HepG2 (cell line): ENCODE results near the gene PALS1. TPM values are rescaled to one million over a fixed set of nuclear protein-coding genes. Genes with fewer than 3 reads are reported as not detected.

Experiments used
- ATAC-seq: fragments of 200-7000 bp; cut with Tn5 transposase; 3 replicates; pipeline ENCODE4 v1.9.1; 2020; ENCODE audit warnings: mild to moderate bottlenecking, moderate library complexity
- BruUV-seq: library from RNA; stranded (reverse); fragments of 400-500 nt; replicated peaks from 2 replicates; lab custom pipeline; 2021; lab: Mats Ljungman, UMichigan
- CTCF ChIA-PET: fragments of 300-600 bp; formaldehyde crosslinking; extraction: SDS; loops from one replicate; lab custom pipeline; 2021; ENCODE audit warnings: low total read pairs, inconsistent platforms, low intra/inter-chr PET ratio; lab: Yijun Ruan, JAX
- POLR2A ChIA-PET: fragments of 350-600 bp; sonication (Branson Sonifier 250); formaldehyde crosslinking; loops from one replicate; lab custom pipeline; 2020; ENCODE audit warnings: antibody characterized with exemption, inconsistent platforms; lab: Yijun Ruan, JAX
- DNase-seq: peaks from one replicate; pipeline ENCODE4 v3.0.0-alpha.2; 2015; ENCODE audit warnings: low spot score
- FAIRE-seq: peaks from 3 replicates; lab custom pipeline; 2011; peaks lifted over from hg19 to GRCh38; lab: Jason Lieb, UNC
- H2AFZ ChIP-seq: one replicate; pipeline ENCODE4 v1.6.1; 2011; ENCODE audit warnings: low read length, inconsistent platforms
- H3K27ac ChIP-seq: fragments of 300-600 bp; 3 replicates; pipeline ENCODE4 v1.8.0; 2011; ENCODE audit warnings: mixed run types, mild to moderate bottlenecking, mixed read lengths, low read length, inconsistent platforms; ENCODE audit not compliant: insufficient read depth; ENCODE audit errors: extremely low read length
- H3K27me3 ChIP-seq, 2 experiments: fragments of 200-600 bp in 1 of 2; 2 replicates in 1 of 2; 3 replicates in 1 of 2; pipeline versions ENCODE4 v1.6.0 to v1.8.0; 2011; ENCODE audit warnings: low read length in 2 of 2, mild to moderate bottlenecking in 2 of 2, moderate library complexity in 2 of 2, inconsistent platforms in 1 of 2; ENCODE audit not compliant: insufficient read depth in 2 of 2, control insufficient read depth in 1 of 2
- H3K36me3 ChIP-seq, 2 experiments: fragments of 200-600 bp in 1 of 2; replicated peaks in 1 of 2; 2 replicates in 1 of 2; 3 replicates in 1 of 2; pipeline versions ENCODE4 v1.5.1 to v1.8.0; 2011; ENCODE audit warnings: low read length in 2 of 2, inconsistent platforms in 1 of 2; ENCODE audit not compliant: insufficient read depth in 2 of 2, control insufficient read depth in 1 of 2
- H3K4me1 ChIP-seq: 2 replicates; pipeline ENCODE4 v1.5.1; 2012; ENCODE audit warnings: low read length, inconsistent platforms; ENCODE audit not compliant: insufficient read depth
- H3K4me2 ChIP-seq: 2 replicates; pipeline ENCODE4 v1.6.0; 2011; ENCODE audit warnings: low read depth, low read length, inconsistent platforms
- H3K4me3 ChIP-seq, 3 experiments: fragments of 200-600 bp in 1 of 3; sonication (generic), shearing (Covaris generic) in 1 of 3; replicated peaks in 1 of 3; 2 replicates each; pipeline ENCODE4 v1.5.1; 2011 to 2016; ENCODE audit warnings: low read length in 3 of 3, inconsistent platforms in 2 of 3, low read depth in 2 of 3, mild to moderate bottlenecking in 2 of 3, control low read depth in 1 of 3, mixed read lengths in 1 of 3; ENCODE audit not compliant: insufficient read depth in 1 of 3
- H3K79me2 ChIP-seq: one replicate; pipeline ENCODE4 v1.6.1; 2011; ENCODE audit warnings: low read length, inconsistent platforms; ENCODE audit not compliant: insufficient read depth
- H3K9ac ChIP-seq: 2 replicates; pipeline ENCODE4 v1.6.0; 2011; ENCODE audit warnings: mild to moderate bottlenecking, low read depth, low read length, inconsistent platforms; ENCODE audit not compliant: insufficient read depth
- H3K9me3 ChIP-seq: 2 replicates; pipeline ENCODE4 v1.5.1; 2012; ENCODE audit warnings: mild to moderate bottlenecking, low read length
- H4K20me1 ChIP-seq: 2 replicates; pipeline ENCODE4 v1.6.0; 2011; ENCODE audit warnings: inconsistent platforms, mild to moderate bottlenecking, low read length, moderate library complexity; ENCODE audit not compliant: insufficient read depth
- CREB3 ChIP-seq: sonication (generic); formaldehyde crosslinking; IDR thresholded peaks from 2 replicates; pipeline ENCODE4 v1.5.0; 2020; ENCODE audit warnings: missing genetic modification reagents
- NFIC ChIP-seq: IDR thresholded peaks from 2 replicates; pipeline ENCODE4 v1.6.1; 2012; ENCODE audit warnings: mild to moderate bottlenecking, low read length, inconsistent platforms
- ZBTB40 ChIP-seq, 2 experiments: fragments of 450-650 bp in 1 of 2; sonication (generic) in 1 of 2; formaldehyde crosslinking in 1 of 2; IDR thresholded peaks; 2 replicates each; pipeline versions ENCODE4 v1.6.1 to v1.8.0; 2016 to 2022; ENCODE audit warnings: antibody characterized with exemption in 1 of 2, mild to moderate bottlenecking in 1 of 2, missing genetic modification reagents in 1 of 2
- ZNF17 ChIP-seq: sonication (generic); formaldehyde crosslinking; IDR thresholded peaks from 2 replicates; pipeline ENCODE4 v1.5.0; 2020; ENCODE audit warnings: mild to moderate bottlenecking, missing genetic modification reagents
- ZNF7 ChIP-seq: IDR thresholded peaks from 2 replicates; pipeline ENCODE4 v1.6.1; 2016; ENCODE audit warnings: missing biosample characterization, missing genetic modification reagents
- WGBS: methylation state at CpG from one replicate; pipeline ENCODE4 v1.1.6; 2017; ENCODE audit warnings: low lambda C conversion rate; 5-methylcytosine and 5-hydroxymethylcytosine counted together
- in situ Hi-C: cut with HindIII; loops from 2 replicates; pipeline ENCODE4 v1.10.0; 2017; ENCODE audit warnings: low pct_unique_long_range_greater_than_20kb; ENCODE audit not compliant: extremely low pct_ligation_motif_present
- intact Hi-C: fragments of 100-400 bp; cut with micrococcal nuclease; formaldehyde crosslinking; loops from one replicate; pipeline ENCODE4 v1.10.0; 2022; ENCODE audit not compliant: unreplicated experiment
- polyA plus RNA-seq, 8 experiments: library from polyadenylated mRNA; depleted of rRNA in 3 of 8; stranded (reverse) in 7 of 8; unstranded in 1 of 8; fragments of >200 nt; fragmentation: Illumina TruSeq in 4 of 8; extraction: Trizol in 4 of 8; gene quantifications; 2 replicates each; pipeline versions ENCODE4 v1.2.1 to v1.2.3, GENCODE V29; 2011 to 2016; ENCODE audit warnings: low read depth in 4 of 8, missing spikeins in 1 of 8, mixed read lengths in 1 of 8; ENCODE audit not compliant: insufficient read depth in 1 of 8
- total RNA-seq, 5 experiments: library from RNA; depleted of rRNA; stranded (reverse); fragments of >200 nt; fragmentation: Illumina TruSeq; extraction: Trizol; gene quantifications; 2 replicates each; pipeline ENCODE4 v1.2.3, GENCODE V29; 2016; ENCODE audit warnings: low read depth in 1 of 5

Gene PALS1
- total and polyA plus RNA-seq, 2 of the 13 experiments (the other 11 are each of a cell fraction or from before 2014, with no cell fraction given) = 8.8 to 20.0 TPM

DNA sequence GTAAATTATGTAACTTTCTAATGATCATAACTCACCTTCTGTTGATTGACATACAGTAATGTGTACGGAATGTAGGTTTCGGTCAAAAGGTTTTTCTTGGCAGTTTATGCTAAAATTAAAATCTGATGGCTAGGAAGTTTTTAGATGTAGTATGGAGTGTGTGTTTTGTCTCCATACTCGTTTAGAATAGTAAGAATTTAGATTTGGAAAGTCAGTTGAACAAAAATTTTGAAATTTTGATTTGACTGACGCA lies 859 bp downstream of the PALS1 start (continued):
- TF ChIP-seq ZBTB40 (IDR thresholded peaks at IDR 0.05) (no peak), ZBTB40 (CRISPR knock-in tag; IDR thresholded peaks at IDR 0.05) (no peak), ZNF17 (CRISPR knock-in tag) (no peak), NFIC (0 out of 2 replicates have a peak, but pooled peaks have one; percentile 25)

- H3K4me2 ChIP-seq = no peak overlapping the region
Observed at GRCh38 chr14:67245104-67245503, 3.9 kb downstream of the PALS1 start.

More at GRCh38 chr14:67245104-67245503, 3.9 kb downstream of the PALS1 start:
- no peak for ATAC-seq
- Histone ChIP-seq H4K20me1 (no peaks in the 10 kb centered on the region), H3K36me3 (no peaks in the 10 kb centered on the region), H3K4me3 (no peak overlapping the region), H3K79me2 (peaks cover 75% of the 10 kb centered on the region), H3K9ac (no peak overlapping the region), H3K9me3 (no peaks in the 10 kb centered on the region), H3K27ac (no peak overlapping the region), H3K27me3 (no peaks in the 10 kb centered on the region; a peak in 1 of 5 replicates), H2AFZ (no peak overlapping the region), H3K4me1 (peaks cover 33% of the 10 kb centered on the region)
- WGBS = 93% methylated on average over 1 of the region's 1 CpG
- CTCF ChIA-PET = no interaction called here
- BruUV-seq = no TSS peak
- in situ Hi-C loops = no loop called here
- no peak for FAIRE-seq
- POLR2A ChIA-PET = no interaction called here
- DNase-seq = no peak
- TF ChIP-seq ZNF7 (CRISPR knock-in tag) (peak; percentile 96), CREB3 (CRISPR knock-in tag) (no peak)
- intact Hi-C loops = no loop called here
